ENCODE measurements around the gene FABP1.

The FABP1 gene

GRCh38 chr2:88110830-88111229 lies 17.0 kb downstream of the FABP1 start:
- no peak overlapping the region for H3K9ac ChIP-seq (ENCODE audit: low read depth, low read length)
- H3K36me3 ChIP-seq (ENCODE audit: control insufficient read depth, insufficient read depth, low read length), result no peaks in the 10 kb centered on the region
- no peaks in the 10 kb centered on the region for H3K27me3 ChIP-seq (ENCODE audit: control insufficient read depth, insufficient read depth, low read length)
- no peak overlapping the region for H3K27ac ChIP-seq (ENCODE audit: low read depth, low read length)
- no peaks in the 10 kb centered on the region for H3K4me1 ChIP-seq (ENCODE audit: control insufficient read depth, insufficient read depth, low read length)
- no peak overlapping the region for H3K4me3 ChIP-seq (ENCODE audit: low read depth, low read length)
- H3K9me3 ChIP-seq (ENCODE audit: control insufficient read depth, insufficient read depth, low read length), result no peaks in the 10 kb centered on the region

GRCh38 chr2:88108796-88109195 lies 19.1 kb downstream of the FABP1 start:
- H3K4me1 ChIP-seq (ENCODE audit: control insufficient read depth, insufficient read depth, low read length), result no peaks in the 10 kb centered on the region
- no peaks in the 10 kb centered on the region for H3K27me3 ChIP-seq (ENCODE audit: control insufficient read depth, insufficient read depth, low read length)
- no peak overlapping the region for H3K9ac ChIP-seq (ENCODE audit: low read depth, low read length)
- H3K27ac ChIP-seq (ENCODE audit: low read depth, low read length), result no peak overlapping the region
- no peaks in the 10 kb centered on the region for H3K36me3 ChIP-seq (ENCODE audit: control insufficient read depth, insufficient read depth, low read length)
- H3K4me3 ChIP-seq (ENCODE audit: low read depth, low read length), result no peak overlapping the region
- H3K9me3 ChIP-seq (ENCODE audit: control insufficient read depth, insufficient read depth, low read length), result no peaks in the 10 kb centered on the region

DNA sequence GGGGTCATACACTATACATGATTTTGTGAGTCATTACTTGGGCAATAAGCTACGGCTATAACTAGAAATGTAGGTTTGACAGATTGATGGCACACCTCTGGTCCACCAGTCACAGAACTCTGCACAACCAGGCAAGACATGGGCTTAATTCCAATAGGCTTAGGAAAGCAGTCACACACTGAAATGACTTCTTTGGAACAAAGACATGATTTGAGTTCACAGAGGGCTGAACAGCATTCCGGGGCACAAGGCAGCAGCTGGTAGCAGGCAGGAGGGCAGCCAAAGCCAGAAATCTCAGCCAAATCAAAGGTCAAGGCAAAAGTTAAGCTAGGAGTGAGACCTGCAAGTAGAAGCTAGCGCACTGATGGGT lies 27.4 kb downstream of the FABP1 start:
- H3K4me1 ChIP-seq (ENCODE audit: control insufficient read depth, insufficient read depth, low read length), result 0 out of 2 replicates have a peak, but pooled peaks cover 5% of the 10 kb centered on the region
- no peak overlapping the region for H3K9ac ChIP-seq (ENCODE audit: low read depth, low read length)
- H3K9me3 ChIP-seq (ENCODE audit: control insufficient read depth, insufficient read depth, low read length), result no peaks in the 10 kb centered on the region
- no peak overlapping the region for H3K4me3 ChIP-seq (ENCODE audit: low read depth, low read length)
- H3K36me3 ChIP-seq (ENCODE audit: control insufficient read depth, insufficient read depth, low read length), result no peaks in the 10 kb centered on the region
- no peak overlapping the region for H3K27ac ChIP-seq (ENCODE audit: low read depth, low read length)
- H3K27me3 ChIP-seq (ENCODE audit: control insufficient read depth, insufficient read depth, low read length), result no peaks in the 10 kb centered on the region

DNA sequence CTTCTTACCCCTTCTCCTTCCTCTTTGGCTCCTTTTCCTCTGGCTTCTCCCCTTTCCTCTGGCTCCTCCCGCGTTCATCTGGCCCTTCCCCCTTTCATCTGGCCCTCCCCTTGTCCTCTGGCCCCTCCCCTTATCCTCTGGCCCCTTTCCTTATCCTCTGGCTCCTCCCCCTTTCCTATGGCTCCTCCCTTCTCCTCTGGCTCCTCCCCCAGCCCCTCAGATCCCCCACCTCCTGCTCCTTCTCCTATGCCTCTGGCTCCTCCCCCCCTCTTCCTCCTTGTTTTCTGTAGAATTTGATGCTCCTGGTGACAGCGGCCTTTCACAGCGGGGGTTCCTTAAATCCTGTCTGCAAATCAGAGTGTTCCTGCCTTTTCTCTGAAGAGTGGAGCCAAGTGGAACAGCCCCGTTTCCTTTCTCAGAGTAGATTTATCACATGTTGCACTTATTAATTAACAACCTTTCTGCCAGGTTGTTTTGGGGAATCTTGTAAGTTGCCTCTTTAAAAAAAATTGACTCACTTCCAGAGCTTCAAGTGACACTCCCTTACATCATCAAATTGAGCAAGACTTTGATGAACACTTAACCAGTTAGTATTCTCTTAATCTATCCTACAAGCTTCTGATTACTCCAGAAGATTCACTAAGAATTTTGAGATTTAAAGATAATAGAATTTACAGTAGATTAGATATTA lies 27.9 kb downstream of the FABP1 start:
- Histone ChIP-seq H3K9me3 (ENCODE audit: control insufficient read depth, insufficient read depth, low read length) (no peaks in the 10 kb centered on the region), H3K27me3 (ENCODE audit: control insufficient read depth, insufficient read depth, low read length) (no peaks in the 10 kb centered on the region), H3K4me1 (ENCODE audit: control insufficient read depth, insufficient read depth, low read length) (0 out of 2 replicates have a peak, but pooled peaks cover 5% of the 10 kb centered on the region), H3K36me3 (ENCODE audit: control insufficient read depth, insufficient read depth, low read length) (no peaks in the 10 kb centered on the region), H3K9ac (ENCODE audit: low read depth, low read length) (no peak overlapping the region), H3K4me3 (ENCODE audit: low read depth, low read length) (no peak overlapping the region), H3K27ac (ENCODE audit: low read depth, low read length) (no peak overlapping the region)

- no peak overlapping the region for H3K27ac ChIP-seq (ENCODE audit: low read depth, low read length)
- no peak overlapping the region for H3K4me3 ChIP-seq (ENCODE audit: low read depth, low read length)
- H3K27me3 ChIP-seq (ENCODE audit: control insufficient read depth, insufficient read depth, low read length), result no peaks in the 10 kb centered on the region
- H3K9me3 ChIP-seq (ENCODE audit: control insufficient read depth, insufficient read depth, low read length), result no peaks in the 10 kb centered on the region
- 0 out of 2 replicates have a peak, but pooled peaks cover 5% of the 10 kb centered on the region for H3K4me1 ChIP-seq (ENCODE audit: control insufficient read depth, insufficient read depth, low read length)
- H3K9ac ChIP-seq (ENCODE audit: low read depth, low read length), result no peak overlapping the region
- no peaks in the 10 kb centered on the region for H3K36me3 ChIP-seq (ENCODE audit: control insufficient read depth, insufficient read depth, low read length)
Observed at GRCh38 chr2:88098558-88098900, 29.3 kb downstream of the FABP1 start.

GRCh38 chr2:88097891-88098557 lies 29.8 kb downstream of the FABP1 start:
- H3K4me1 ChIP-seq (ENCODE audit: control insufficient read depth, insufficient read depth, low read length), result 0 out of 2 replicates have a peak, but pooled peaks cover 5% of the 10 kb centered on the region
- H3K9me3 ChIP-seq (ENCODE audit: control insufficient read depth, insufficient read depth, low read length), result no peaks in the 10 kb centered on the region
- no peak overlapping the region for H3K9ac ChIP-seq (ENCODE audit: low read depth, low read length)
- no peaks in the 10 kb centered on the region for H3K27me3 ChIP-seq (ENCODE audit: control insufficient read depth, insufficient read depth, low read length)
- H3K4me3 ChIP-seq (ENCODE audit: low read depth, low read length), result no peak overlapping the region
- no peak overlapping the region for H3K27ac ChIP-seq (ENCODE audit: low read depth, low read length)
- no peaks in the 10 kb centered on the region for H3K36me3 ChIP-seq (ENCODE audit: control insufficient read depth, insufficient read depth, low read length)

GRCh38 chr2:88097192-88097591 lies 30.7 kb downstream of the FABP1 start:
- no peaks in the 10 kb centered on the region for H3K36me3 ChIP-seq (ENCODE audit: control insufficient read depth, insufficient read depth, low read length)
- H3K4me1 ChIP-seq (ENCODE audit: control insufficient read depth, insufficient read depth, low read length), result 0 out of 2 replicates have a peak, but pooled peaks cover 5% of the 10 kb centered on the region
- no peaks in the 10 kb centered on the region for H3K9me3 ChIP-seq (ENCODE audit: control insufficient read depth, insufficient read depth, low read length)
- no peak overlapping the region for H3K9ac ChIP-seq (ENCODE audit: low read depth, low read length)
- H3K4me3 ChIP-seq (ENCODE audit: low read depth, low read length), result no peak overlapping the region
- H3K27ac ChIP-seq (ENCODE audit: low read depth, low read length), result no peak overlapping the region
- H3K27me3 ChIP-seq (ENCODE audit: control insufficient read depth, insufficient read depth, low read length), result no peaks in the 10 kb centered on the region

DNA sequence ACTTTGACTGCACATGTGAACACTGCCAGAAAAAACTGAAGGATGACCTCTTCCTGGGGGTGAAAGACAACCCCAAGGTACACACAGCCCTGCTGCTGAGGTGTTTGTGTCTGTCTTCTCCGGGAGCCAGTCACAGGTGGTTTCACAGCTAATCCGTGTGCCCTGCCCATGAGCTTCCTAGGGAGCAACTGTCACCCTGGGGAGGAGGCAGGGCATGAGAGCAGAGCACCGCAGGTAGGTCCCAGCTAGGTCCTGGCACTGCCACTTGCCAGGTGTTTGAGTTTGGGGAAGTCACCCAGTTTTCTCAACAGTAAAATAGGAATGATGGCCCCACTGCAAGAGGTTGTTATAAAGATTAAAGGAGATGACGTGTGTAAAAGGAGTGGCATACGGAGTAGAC lies 31.2 kb downstream of the FABP1 start:
- H3K27me3 ChIP-seq (ENCODE audit: control insufficient read depth, insufficient read depth, low read length), result no peaks in the 10 kb centered on the region
- H3K36me3 ChIP-seq (ENCODE audit: control insufficient read depth, insufficient read depth, low read length), result no peaks in the 10 kb centered on the region
- H3K4me3 ChIP-seq (ENCODE audit: low read depth, low read length), result no peak overlapping the region
- H3K4me1 ChIP-seq (ENCODE audit: control insufficient read depth, insufficient read depth, low read length), result 0 out of 2 replicates have a peak, but pooled peaks cover 5% of the 10 kb centered on the region
- no peak overlapping the region for H3K27ac ChIP-seq (ENCODE audit: low read depth, low read length)
- no peaks in the 10 kb centered on the region for H3K9me3 ChIP-seq (ENCODE audit: control insufficient read depth, insufficient read depth, low read length)
- no peak overlapping the region for H3K9ac ChIP-seq (ENCODE audit: low read depth, low read length)

DNA sequence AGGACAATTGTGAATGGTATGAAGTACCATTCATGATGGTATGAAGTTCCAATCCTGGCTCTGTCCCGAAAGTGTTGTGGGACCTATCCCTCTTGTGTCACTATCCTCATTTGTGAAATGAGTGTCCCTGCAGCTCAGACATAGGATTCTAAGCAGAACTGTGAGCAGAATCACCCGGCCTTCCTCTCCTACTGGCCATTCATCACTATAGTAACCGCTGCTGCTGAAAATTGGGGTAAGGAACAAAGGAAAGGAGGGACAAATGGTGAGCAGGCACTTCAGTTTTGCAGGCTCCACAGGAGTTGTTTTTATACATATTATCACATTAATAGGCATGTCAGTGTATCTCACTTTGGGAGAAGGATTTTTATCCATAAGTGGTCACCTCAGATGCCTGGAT lies 32.8 kb downstream of the FABP1 start:
- Histone ChIP-seq H3K4me1 (ENCODE audit: control insufficient read depth, insufficient read depth, low read length) (0 out of 2 replicates have a peak, but pooled peaks cover under 1% of the 10 kb centered on the region), H3K27me3 (ENCODE audit: control insufficient read depth, insufficient read depth, low read length) (no peaks in the 10 kb centered on the region), H3K9me3 (ENCODE audit: control insufficient read depth, insufficient read depth, low read length) (no peaks in the 10 kb centered on the region), H3K9ac (ENCODE audit: low read depth, low read length) (no peak overlapping the region), H3K4me3 (ENCODE audit: low read depth, low read length) (no peak overlapping the region), H3K36me3 (ENCODE audit: control insufficient read depth, insufficient read depth, low read length) (no peaks in the 10 kb centered on the region), H3K27ac (ENCODE audit: low read depth, low read length) (no peak overlapping the region)

GRCh38 chr2:88092773-88093172 lies 35.1 kb downstream of the FABP1 start:
- Histone ChIP-seq H3K36me3 (ENCODE audit: control insufficient read depth, insufficient read depth, low read length) (no peaks in the 10 kb centered on the region), H3K9me3 (ENCODE audit: control insufficient read depth, insufficient read depth, low read length) (no peaks in the 10 kb centered on the region), H3K27ac (ENCODE audit: low read depth, low read length) (no peak overlapping the region), H3K4me3 (ENCODE audit: low read depth, low read length) (no peak overlapping the region), H3K27me3 (ENCODE audit: control insufficient read depth, insufficient read depth, low read length) (no peaks in the 10 kb centered on the region), H3K9ac (ENCODE audit: low read depth, low read length) (no peak overlapping the region), H3K4me1 (ENCODE audit: control insufficient read depth, insufficient read depth, low read length) (no peaks in the 10 kb centered on the region)

- no peaks in the 10 kb centered on the region for H3K27me3 ChIP-seq (ENCODE audit: control insufficient read depth, insufficient read depth, low read length)
- no peaks in the 10 kb centered on the region for H3K36me3 ChIP-seq (ENCODE audit: control insufficient read depth, insufficient read depth, low read length)
- H3K27ac ChIP-seq (ENCODE audit: low read depth, low read length), result no peak overlapping the region
- no peaks in the 10 kb centered on the region for H3K4me1 ChIP-seq (ENCODE audit: control insufficient read depth, insufficient read depth, low read length)
- no peak overlapping the region for H3K4me3 ChIP-seq (ENCODE audit: low read depth, low read length)
- H3K9ac ChIP-seq (ENCODE audit: low read depth, low read length), result no peak overlapping the region
- no peaks in the 10 kb centered on the region for H3K9me3 ChIP-seq (ENCODE audit: control insufficient read depth, insufficient read depth, low read length)
Observed at GRCh38 chr2:88091943-88092342, 35.9 kb downstream of the FABP1 start.
